Vagina (tissue), 2 donors: ENCODE measurements around the gene COL18A1.
"Not testable (repeated sequence)": the region's sequence is repeated elsewhere in the genome, so short reads cannot be mapped to it uniquely, and the experiment has no call there.

Experiments used
- CTCF ChIP-seq, 3 experiments: fragments of 450-650 bp in 2 of 3; fragments of 200-600 bp in 1 of 3; sonication (generic) in 1 of 3; IDR thresholded peaks; one replicate each; pipeline ENCODE4 v1.5.1; 2017 to 2019; ENCODE audit warnings: antibody characterized with exemption in 3 of 3, mild to moderate bottlenecking in 2 of 3, moderate library complexity in 2 of 3
- POLR2A ChIP-seq, 2 donors: fragments of 450-650 bp; IDR thresholded peaks; one replicate each; pipeline ENCODE4 v1.6.1; 2017; ENCODE audit warnings: antibody characterized with exemption in 2 of 2, mild to moderate bottlenecking in 2 of 2, moderate library complexity in 2 of 2
- POLR2AphosphoS5 ChIP-seq, 2 donors: sonication (generic); formaldehyde crosslinking; IDR thresholded peaks; one replicate each; pipeline ENCODE4 v1.9.0; 2017; ENCODE audit warnings: antibody characterized with exemption in 2 of 2, mild to moderate bottlenecking in 2 of 2, low read depth in 1 of 2; ENCODE audit not compliant: insufficient read depth in 1 of 2

GRCh38 chr21:45531114-45531392, 126.1 kb downstream of the COL18A1 start:
- TF ChIP-seq POLR2A (IDR thresholded peaks at IDR 0.05); CTCF (IDR thresholded peaks at IDR 0.05); POLR2AphosphoS5 (IDR thresholded peaks at IDR 0.05; ENCODE audit: insufficient read depth in 1 of 2, low read depth in 1 of 2): not testable (repeated sequence)
